K562 (cell line): ENCODE data around the gene ZNF322. TPM values are rescaled to one million over a fixed set of nuclear protein-coding genes. Genes with fewer than 3 reads are reported as not detected.

Experiments used
- ATAC-seq: fragments of 200-7000 bp; cut with Tn5 transposase; 3 replicates; pipeline ENCODE4 v1.9.1; 2020; ENCODE audit warnings: moderate library complexity
- BruUV-seq: library from RNA; stranded (reverse); fragments of 400-500 nt; replicated peaks from 2 replicates; lab custom pipeline; 2021; lab: Mats Ljungman, UMichigan
- CTCF ChIA-PET: fragments of 300-600 bp; formaldehyde crosslinking; extraction: SDS; loops from one replicate; lab custom pipeline; 2021; ENCODE audit warnings: low intra/inter-chr PET ratio; lab: Yijun Ruan, JAX
- POLR2A ChIA-PET: fragments of 300-600, 350-650 bp; sonication (Branson Sonifier 250); formaldehyde crosslinking; extraction: SDS; loops from one replicate; lab custom pipeline; 2021; ENCODE audit warnings: antibody characterized with exemption, inconsistent platforms; lab: Yijun Ruan, JAX
- DNase-seq, 4 experiments: peaks; one replicate each; pipeline versions ENCODE4 v3.0.0 to v3.0.0-alpha.2; 2011 to 2018; ENCODE audit warnings: low spot score in 3 of 4, mixed read lengths in 3 of 4; ENCODE audit errors: extremely low read depth in 1 of 4
- FAIRE-seq: peaks from 2 replicates; lab custom pipeline; 2011; peaks lifted over from hg19 to GRCh38; lab: Jason Lieb, UNC
- H2AFZ ChIP-seq: 2 replicates; pipeline ENCODE4 v1.6.0; 2011; ENCODE audit warnings: low read depth, low read length, control low read depth, inconsistent platforms
- H3K27ac ChIP-seq: fragments of 200-600 bp; 3 replicates; pipeline ENCODE4 v1.8.0; 2011; ENCODE audit warnings: low read depth, mild to moderate bottlenecking, control low read depth, inconsistent platforms, low read length, moderate library complexity, mixed read lengths; ENCODE audit errors: extremely low read depth
- H3K27me3 ChIP-seq, 2 experiments: fragments of 300-600 bp in 1 of 2; 2 replicates in 1 of 2; 3 replicates in 1 of 2; pipeline versions ENCODE4 v1.6.0 to v1.8.0; 2011; ENCODE audit warnings: inconsistent platforms in 2 of 2, low read length in 2 of 2, mild to moderate bottlenecking in 1 of 2, mixed read lengths in 1 of 2, moderate library complexity in 1 of 2; ENCODE audit not compliant: control insufficient read depth in 2 of 2, insufficient read depth in 2 of 2
- H3K36me3 ChIP-seq: fragments of 300-600 bp; 3 replicates; pipeline ENCODE4 v1.8.0; 2011; ENCODE audit warnings: mild to moderate bottlenecking, low read length, inconsistent platforms; ENCODE audit not compliant: control insufficient read depth, insufficient read depth
- H3K4me1 ChIP-seq, 2 experiments: fragments of 200-600 bp in 1 of 2; replicated peaks in 1 of 2; 2 replicates in 1 of 2; 3 replicates in 1 of 2; pipeline versions ENCODE4 v1.5.1 to v1.8.0; 2011; ENCODE audit warnings: inconsistent platforms in 2 of 2, low read length in 2 of 2, mild to moderate bottlenecking in 1 of 2, mixed read lengths in 1 of 2, moderate library complexity in 1 of 2; ENCODE audit not compliant: control insufficient read depth in 2 of 2, insufficient read depth in 2 of 2
- H3K4me2 ChIP-seq: 2 replicates; pipeline ENCODE4 v1.6.1; 2011; ENCODE audit warnings: low read length, control low read depth, inconsistent platforms, mixed read lengths; ENCODE audit not compliant: insufficient read depth
- H3K4me3 ChIP-seq: fragments of 200-600 bp; sonication (generic), shearing (Covaris generic); 2 replicates; pipeline ENCODE4 v1.5.1; 2016; ENCODE audit warnings: control low read depth, inconsistent platforms
- H3K79me2 ChIP-seq: fragments of 200-600 bp; 3 replicates; pipeline ENCODE4 v1.8.0; 2011; ENCODE audit warnings: low read length, inconsistent platforms; ENCODE audit not compliant: control insufficient read depth, insufficient read depth
- H3K9ac ChIP-seq, 2 experiments: 2 replicates each; pipeline versions ENCODE4 v1.6.0 to v1.6.1; 2011; ENCODE audit warnings: low read depth in 2 of 2, low read length in 2 of 2, control low read depth in 1 of 2, inconsistent platforms in 1 of 2, mild to moderate bottlenecking in 1 of 2, mixed read lengths in 1 of 2; ENCODE audit not compliant: insufficient read depth in 1 of 2
- H3K9me1 ChIP-seq: one replicate; pipeline ENCODE4 v1.6.0; 2011; ENCODE audit warnings: inconsistent platforms, mild to moderate bottlenecking, low read length, moderate library complexity; ENCODE audit not compliant: control insufficient read depth, insufficient read depth
- H3K9me3 ChIP-seq: replicated peaks from 2 replicates; pipeline ENCODE4 v1.5.1; 2011; ENCODE audit warnings: low read depth, low read length, inconsistent platforms; ENCODE audit not compliant: control insufficient read depth, insufficient read depth
- H4K20me1 ChIP-seq: replicated peaks from 2 replicates; pipeline ENCODE4 v1.6.1; 2011; ENCODE audit warnings: low read length, inconsistent platforms, mixed read lengths; ENCODE audit not compliant: control insufficient read depth, insufficient read depth
- BHLHE40 ChIP-seq: IDR thresholded peaks from 2 replicates; pipeline ENCODE4 v1.6.1; 2011; ENCODE audit warnings: low read length, improper control_type of control experiment
- CTCF ChIP-seq, 3 experiments: IDR thresholded peaks in 2 of 3; conservative IDR thresholded peaks in 1 of 3; 2 replicates each; pipeline ENCODE4 v1.5.1; 2011 to 2012; ENCODE audit warnings: low read length in 3 of 3, mild to moderate bottlenecking in 3 of 3, control low read depth in 2 of 3, improper control_type of control experiment in 1 of 3, inconsistent platforms in 1 of 3, low read depth in 1 of 3, mixed read lengths in 1 of 3, moderate library complexity in 1 of 3; ENCODE audit not compliant: insufficient read depth in 2 of 3
- GABPB1 ChIP-seq: sonication (generic); formaldehyde crosslinking; IDR thresholded peaks from 2 replicates; pipeline ENCODE4 v1.8.0; 2022; ENCODE audit warnings: mild to moderate bottlenecking, missing genetic modification reagents
- HEY1 ChIP-seq: fragments of 250-450 bp; sonication (Bioruptor Pico); IDR thresholded peaks from 2 replicates; pipeline ENCODE4 v1.5.0; 2020; ENCODE audit warnings: mild to moderate bottlenecking, moderate library complexity, borderline replicate concordance
- PREB ChIP-seq: sonication (generic); formaldehyde crosslinking; IDR thresholded peaks from 2 replicates; pipeline ENCODE4 v1.8.1; 2023; ENCODE audit warnings: mild to moderate bottlenecking, missing genetic modification reagents
- RB1 ChIP-seq: fragments of 450-650 bp; IDR thresholded peaks from 2 replicates; pipeline ENCODE4 v1.6.1; 2017; ENCODE audit warnings: low read depth, mild to moderate bottlenecking
- REST ChIP-seq, 2 experiments: fragments of 450-650 bp; formaldehyde crosslinking in 1 of 2; IDR thresholded peaks; 2 replicates each; pipeline versions ENCODE4 v1.4.0 to v1.6.1; 2014 to 2020; ENCODE audit warnings: mild to moderate bottlenecking in 2 of 2, borderline replicate concordance in 1 of 2, low read depth in 1 of 2
- STAG1 ChIP-seq: sonication (generic); formaldehyde crosslinking; IDR thresholded peaks from 2 replicates; pipeline ENCODE4 v1.5.0; 2020; ENCODE audit warnings: missing genetic modification reagents, borderline replicate concordance
- WGBS: fragments of 100-300 bp; shearing (Covaris generic); methylation state at CpG from one replicate; pipeline ENCODE4 v1.1.6; 2016; ENCODE audit warnings: low coverage, mixed read lengths; ENCODE audit not compliant: insufficient coverage; ENCODE audit errors: missing lambda C conversion rate; 5-methylcytosine and 5-hydroxymethylcytosine counted together
- in situ Hi-C: fragments of 300-500 bp; cut with MboI; formaldehyde crosslinking; loops from 4 replicates; pipeline ENCODE4 v1.15.0; 2018; ENCODE audit warnings: inconsistent platforms, mixed read lengths
- intact Hi-C: fragments of 100-400 bp; cut with micrococcal nuclease; formaldehyde crosslinking; loops from 2 replicates; pipeline ENCODE4 v1.14.2; 2022
- polyA plus RNA-seq, 8 experiments: library from polyadenylated mRNA; depleted of rRNA in 4 of 8; stranded (reverse) in 5 of 8; unstranded in 3 of 8; fragments of >200 nt; fragmentation: Nextera tagmentation in 2 of 8; fragmentation: Illumina TruSeq in 1 of 8; extraction: Ambion mirVana in 2 of 8; extraction: Trizol in 1 of 8; gene quantifications; 2 replicates each; pipeline versions ENCODE4 v1.2.1 to v1.2.3, GENCODE V29; 2011 to 2014; ENCODE audit warnings: inconsistent platforms in 1 of 8, missing spikeins in 1 of 8
- total RNA-seq, 7 experiments: library from RNA; depleted of rRNA in 6 of 7; stranded (reverse); fragments of >200 nt in 6 of 7; fragmentation: Illumina TruSeq in 2 of 7; extraction: Trizol in 2 of 7; gene quantifications; 2 replicates each; pipeline versions ENCODE4 v1.2.1 to v1.2.3, GENCODE V29; 2011 to 2021; ENCODE audit warnings: low replicate concordance in 1 of 7

The ZNF322 gene
- total and polyA plus RNA-seq, 9 of the 15 experiments (the other 6 are each of a cell fraction or from before 2014, with no cell fraction given) = 4.7 to 31.2 (median 18.7) TPM

- ATAC-seq (peak; percentile 96), FAIRE-seq (peak; percentile 86), DNase-seq (peak; percentile 56 to 81 (median 70))
- CTCF ChIA-PET = interaction anchor here (0.7 to 2.5 kb wide), 4 partner anchors 471 to 550 kb away, joined by 3 to 23 read pairs (median 4); no protein-coding TSS in a partner anchor
- H2AFZ ChIP-seq = peak overlapping the region; percentile 74
- H4K20me1 ChIP-seq = no peaks in the 10 kb centered on the region
- H3K4me2 ChIP-seq = peak overlapping the region; percentile 62
- in situ Hi-C loops (no loop called here), intact Hi-C loops (loop anchor here (1.0 kb wide), 2 partner anchors 471 to 551 kb away; no protein-coding TSS in a partner anchor)
- no peak overlapping the region for H3K9ac ChIP-seq
- no peaks in the 10 kb centered on the region for H3K9me1 ChIP-seq
- no peaks in the 10 kb centered on the region for H3K79me2 ChIP-seq
- BruUV-seq = no TSS peak
- POLR2A ChIA-PET = no interaction called here
- no peaks in the 10 kb centered on the region for H3K36me3 ChIP-seq
- WGBS = 23% methylated on average over 7 of the region's 7 CpGs
- no peaks in the 10 kb centered on the region for H3K27me3 ChIP-seq
- H3K9me3 ChIP-seq = no peaks in the 10 kb centered on the region
- H3K4me1 ChIP-seq = peaks cover 0 to 10% of the 10 kb centered on the region in 2 experiments; a peak in 3 of 5 replicates
- H3K27ac ChIP-seq = no peak overlapping the region
- no peak overlapping the region for H3K4me3 ChIP-seq
- TF ChIP-seq REST (IDR thresholded peaks at IDR 0.05; ENCODE audit: borderline replicate concordance) (peak; percentile 88), REST (CRISPR knock-in tag; IDR thresholded peaks at IDR 0.05; ENCODE audit: low read depth) (no peak), BHLHE40 (0 out of 2 replicates have a peak, but pooled peaks have one; percentile 9), STAG1 (CRISPR knock-in tag) (peak; percentile 80; the same call in 1 of the 2 replicates), PREB (no peak; the same call in 1 of the 2 replicates), CTCF (IDR thresholded peaks at IDR 0.05 in 2 of 3, conservative IDR thresholded peaks at IDR 0.05 in 1 of 3; ENCODE audit: insufficient read depth in 2 of 3, low read depth in 1 of 3, low read length in 3 of 3) (peak; percentile 83 to 93 (median 92)), HEY1 (no peak), GABPB1 (0 out of 2 replicates have a peak, but pooled peaks have one; percentile 22), RB1 (0 out of 2 replicates have a peak, but pooled peaks have one; percentile 41)
Observed at GRCh38 chr6:26607434-26608230, 51.9 kb downstream of the ZNF322 start.
